ENCODE measurements around the gene KCNJ6.
"Not testable (repeated sequence)": the region's sequence is repeated elsewhere in the genome, so short reads cannot be mapped to it uniquely, and the experiment has no call there.

The KCNJ6 gene

GRCh38 chr21:37630872-37631271 lies 285.4 kb downstream of the KCNJ6 start:
- no peak for DNase-seq

- no peak for DNase-seq
Observed at GRCh38 chr21:37628362-37628761, 287.9 kb downstream of the KCNJ6 start.

GRCh38 chr21:37627561-37627960 lies 288.7 kb downstream of the KCNJ6 start:
- no peak for DNase-seq

DNA sequence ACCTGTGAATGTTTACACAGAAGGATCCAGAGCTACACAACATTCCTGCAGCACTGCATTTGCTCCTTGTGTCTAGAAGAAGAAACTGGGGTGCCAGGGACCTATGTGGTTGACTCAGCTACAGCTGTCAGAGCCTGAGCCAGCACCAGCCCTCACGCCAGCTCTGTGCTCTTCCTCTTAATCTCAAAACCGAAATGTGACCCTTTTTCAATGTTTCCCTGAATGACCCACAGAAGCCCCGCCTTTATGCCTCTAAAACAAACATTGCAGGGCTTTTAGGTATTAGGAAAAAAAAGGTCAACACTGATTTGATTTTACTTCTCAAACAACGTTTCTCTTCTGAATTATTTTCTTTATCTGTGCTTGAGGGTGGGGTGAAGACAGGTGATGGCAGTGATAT lies 289.2 kb downstream of the KCNJ6 start:
- DNase-seq: no peak

- DNase-seq: no peak
Observed at GRCh38 chr21:37626320-37626719, 289.9 kb downstream of the KCNJ6 start.

DNA sequence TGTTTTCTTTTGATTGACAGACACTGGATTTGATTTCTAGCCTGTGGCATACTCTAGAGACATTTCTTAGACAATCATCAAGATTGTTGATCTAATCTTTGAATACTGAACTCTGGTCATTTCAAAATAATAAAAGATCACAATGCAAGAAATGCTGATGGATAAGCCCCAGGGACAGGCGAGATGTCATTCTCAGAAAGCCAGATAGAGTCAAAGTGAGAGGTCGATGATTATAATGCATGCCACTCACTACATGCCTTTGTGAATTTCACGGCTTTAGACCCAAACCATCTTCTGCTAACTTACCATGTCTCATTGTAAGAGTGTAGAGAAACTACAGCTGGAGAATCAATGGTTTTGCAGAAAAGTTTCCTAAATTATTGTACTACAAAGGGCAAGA lies 292.6 kb downstream of the KCNJ6 start:
- DNase-seq: no peak

DNA sequence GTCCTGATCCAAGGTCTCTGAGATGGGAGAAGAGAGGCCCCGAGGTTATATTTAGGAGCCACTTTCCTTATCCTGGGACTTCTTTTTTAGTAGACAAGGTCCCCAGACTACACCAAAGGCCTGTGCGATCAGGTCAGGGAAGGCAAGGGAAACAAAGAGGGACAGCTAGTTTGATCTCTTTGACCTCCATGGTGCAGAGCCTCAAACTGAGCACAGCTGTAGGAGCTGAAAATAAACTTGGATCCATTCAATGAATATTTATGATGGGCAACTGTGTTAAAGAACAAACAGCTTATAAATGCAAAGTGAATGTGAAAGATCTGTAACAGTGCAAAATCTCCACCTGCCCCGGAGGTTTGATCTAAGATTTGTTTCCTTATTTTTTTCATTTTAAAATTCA lies 293.1 kb downstream of the KCNJ6 start:
- DNase-seq: no peak

DNA sequence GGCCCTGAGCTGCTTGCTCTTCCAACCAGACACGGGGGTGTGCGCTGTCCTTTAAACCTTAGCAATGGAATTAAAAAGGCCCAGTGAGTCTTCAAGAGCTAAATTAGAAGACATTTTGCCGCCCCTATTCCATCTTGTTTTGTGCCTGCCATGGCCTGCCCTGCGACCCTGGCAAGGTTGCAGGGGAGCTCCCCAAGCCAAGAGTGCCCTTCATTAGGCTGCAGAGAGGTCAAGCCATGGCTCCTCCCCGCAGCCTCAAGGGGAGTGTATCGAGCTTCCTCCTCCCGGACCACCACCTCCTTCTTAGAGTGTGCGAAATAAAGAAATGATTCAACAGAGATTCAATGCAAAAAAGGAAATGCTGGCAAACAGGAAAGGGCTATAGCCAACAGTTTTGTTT lies 293.5 kb downstream of the KCNJ6 start:
- no peak for DNase-seq

DNA sequence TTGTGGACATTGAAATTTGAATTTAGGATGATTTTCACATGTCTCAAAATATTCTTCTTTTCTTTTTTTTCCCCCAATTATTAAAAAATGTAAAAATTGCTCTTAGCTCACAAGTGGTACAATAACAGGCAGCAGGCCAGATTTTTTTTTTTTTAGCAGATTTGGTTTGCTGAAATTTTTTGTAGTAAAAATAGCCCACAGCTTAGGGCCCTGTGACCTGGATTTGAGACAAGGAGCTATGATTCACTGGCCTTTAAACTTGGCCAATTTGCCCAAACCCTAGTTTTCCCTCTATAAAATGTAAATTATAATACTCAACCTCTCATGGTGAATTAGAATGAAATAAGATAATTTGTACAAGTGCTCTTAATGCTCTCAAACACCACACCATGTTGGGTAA lies 295.9 kb downstream of the KCNJ6 start:
- DNase-seq: no peak

- no peak for DNase-seq
Observed at GRCh38 chr21:37619464-37619974, 296.7 kb downstream of the KCNJ6 start.

DNA sequence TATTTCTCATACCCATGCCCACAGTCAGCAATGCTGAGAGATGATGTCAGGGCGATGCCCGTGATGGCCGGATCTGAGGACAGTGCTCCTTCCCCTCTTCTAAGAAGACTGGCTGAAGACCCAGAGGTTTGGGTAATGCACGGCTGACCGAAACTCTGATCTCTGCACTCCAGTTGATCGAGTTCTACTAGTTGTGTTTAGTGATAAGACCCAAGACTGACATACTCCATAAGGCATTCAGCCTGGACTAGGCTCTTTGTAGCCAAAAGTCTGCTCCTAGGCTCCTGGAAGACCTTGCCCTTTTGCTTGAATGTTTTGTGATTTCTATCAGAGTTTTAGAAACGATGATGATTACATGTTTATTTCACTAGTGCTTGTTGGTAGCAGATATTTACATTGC lies 298.2 kb downstream of the KCNJ6 start:
- DNase-seq: no peak

DNA sequence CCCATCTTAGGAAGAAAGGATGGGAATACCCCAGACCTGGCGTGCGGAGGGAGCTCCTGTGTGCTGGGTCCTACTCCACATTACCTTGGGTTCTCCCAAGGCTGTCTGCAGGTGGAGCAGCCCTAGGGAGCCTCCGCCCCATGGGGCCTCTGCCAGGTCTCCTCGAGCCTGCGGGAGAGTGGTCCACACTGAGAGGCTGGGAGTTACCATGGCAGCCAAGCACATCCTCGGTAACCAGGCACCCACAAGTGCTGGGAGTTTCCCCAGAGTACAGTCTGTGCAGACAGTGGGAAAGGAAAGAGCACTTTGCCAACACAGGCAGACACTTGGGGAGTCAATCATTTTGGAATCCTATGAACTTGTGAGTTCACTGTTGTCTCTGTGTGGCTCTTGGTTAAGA lies 300.3 kb downstream of the KCNJ6 start:
- no peak for DNase-seq

- DNase-seq: no peak
Observed at GRCh38 chr21:37614351-37614875, 301.8 kb downstream of the KCNJ6 start.

DNA sequence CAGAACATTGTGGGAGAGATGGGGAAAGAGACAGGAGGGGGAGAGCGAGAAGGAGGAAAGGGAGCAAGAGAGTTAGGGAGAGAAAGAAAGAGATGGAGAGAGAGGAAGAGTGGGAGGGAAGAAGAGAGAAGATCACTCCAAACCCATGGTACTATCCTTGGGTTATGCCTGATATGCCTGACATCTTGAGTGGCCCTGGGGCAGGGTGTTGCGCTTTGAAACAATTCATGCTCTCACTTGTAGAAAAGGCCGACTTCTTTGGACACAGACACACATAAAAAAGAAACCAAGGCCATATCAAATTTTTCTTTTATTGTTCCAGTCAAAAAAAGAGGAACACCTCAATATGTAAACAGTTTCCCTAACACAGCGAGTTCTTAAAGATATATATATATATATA lies 309.2 kb downstream of the KCNJ6 start:
- DNase-seq: no peak

DNA sequence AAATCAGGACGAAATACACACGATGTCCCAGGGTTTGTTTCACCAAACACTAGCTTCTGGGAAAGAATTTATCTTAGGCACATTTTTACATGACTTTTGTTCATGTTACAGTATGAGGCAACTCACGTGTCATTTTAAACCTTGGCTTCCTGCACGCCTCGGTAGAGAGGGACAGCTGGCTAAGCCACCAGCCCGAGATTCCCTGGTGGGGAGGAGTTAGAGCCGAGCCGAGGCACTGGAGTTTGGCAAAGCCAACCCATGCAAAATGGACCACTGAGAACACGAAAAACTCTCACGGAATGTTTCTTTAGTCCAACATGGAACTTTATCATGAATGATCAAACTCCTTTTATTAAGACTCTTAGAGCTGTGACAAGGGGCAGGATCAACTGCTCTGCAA lies 309.7 kb downstream of the KCNJ6 start:
- DNase-seq: no peak

GRCh38 chr21:37605006-37605405 lies 311.3 kb downstream of the KCNJ6 start:
- DNase-seq: no peak

DNA sequence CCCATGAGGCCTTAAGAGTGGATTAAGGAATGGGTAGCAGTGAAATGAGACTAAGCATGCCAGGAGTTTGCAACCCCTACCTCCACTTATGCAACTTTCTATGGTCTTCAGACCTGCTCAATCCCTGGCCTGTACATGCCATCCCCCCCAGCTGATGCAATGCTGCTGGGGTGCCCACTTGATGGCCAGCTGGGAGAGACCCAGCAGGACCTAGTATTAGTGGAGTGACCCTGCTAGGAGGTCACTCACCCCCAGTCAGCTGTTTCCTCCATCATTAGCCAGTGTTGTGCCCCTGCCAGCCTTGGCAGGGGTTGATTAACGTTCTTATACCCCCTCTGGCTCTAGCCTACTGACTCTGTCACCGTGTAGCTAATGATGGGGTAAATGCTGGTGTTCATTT lies 313.1 kb downstream of the KCNJ6 start:
- DNase-seq: no peak

GRCh38 chr21:37601915-37602314 lies 314.3 kb downstream of the KCNJ6 start:
- DNase-seq: no peak

GRCh38 chr21:37601027-37601426 lies 315.2 kb downstream of the KCNJ6 start:
- DNase-seq: no peak

- no peak for DNase-seq
Observed at GRCh38 chr21:37595944-37596343, 320.3 kb downstream of the KCNJ6 start.

DNA sequence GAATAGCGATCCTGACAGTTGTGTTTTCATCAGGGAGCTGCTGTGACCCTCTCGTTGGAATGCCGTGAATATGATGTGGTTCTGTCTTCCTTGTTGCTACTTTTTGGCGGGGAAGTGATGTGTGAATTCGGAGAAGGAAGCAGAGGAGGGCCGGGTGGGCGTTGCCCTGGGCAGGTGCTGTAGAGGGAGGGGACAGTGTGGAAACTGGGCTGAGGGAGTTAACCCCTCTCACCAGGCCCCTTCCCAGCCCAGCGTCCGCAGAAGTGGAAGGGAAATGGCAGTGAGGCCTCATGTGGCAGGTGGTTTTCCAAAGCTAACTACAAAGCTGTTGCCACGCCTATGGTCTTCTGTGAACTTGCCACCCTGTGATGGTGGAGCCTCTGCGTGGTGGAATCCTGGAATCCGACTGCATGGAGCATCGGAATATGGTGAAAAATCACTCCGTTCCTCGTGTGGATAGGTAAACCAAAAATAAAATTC lies 321.7 kb downstream of the KCNJ6 start:
- no peak for DNase-seq

- no peak for DNase-seq
Observed at GRCh38 chr21:37593740-37594471, 322.4 kb downstream of the KCNJ6 start.

GRCh38 chr21:37593015-37593414 lies 323.2 kb downstream of the KCNJ6 start:
- DNase-seq: no peak

DNA sequence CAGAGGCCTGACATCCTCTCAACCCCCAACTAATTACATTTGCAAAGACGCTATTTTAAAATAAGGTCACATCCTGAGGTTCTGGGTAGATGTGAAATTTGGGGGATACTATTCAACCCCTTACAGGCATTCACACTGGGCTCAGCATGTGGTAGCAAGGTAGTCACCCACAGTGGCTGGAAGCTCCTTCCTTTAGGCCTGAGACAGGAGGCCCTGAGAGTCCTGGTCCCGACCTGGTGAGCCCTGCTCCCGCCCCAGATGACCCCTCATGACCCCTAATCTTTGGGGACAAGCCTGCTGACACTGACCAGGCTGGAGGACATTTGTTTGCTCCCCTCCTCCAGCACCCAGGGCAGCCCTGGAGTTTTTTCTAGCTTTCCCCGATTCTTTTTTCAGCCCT lies 323.8 kb downstream of the KCNJ6 start:
- no peak for DNase-seq

GRCh38 chr21:37591994-37592393 lies 324.3 kb downstream of the KCNJ6 start:
- DNase-seq: not testable (repeated sequence)
